Measurements from ENCODE around the gene PRSS27.
A peak's percentile ranks its signal among the peaks of the same experiment; 100 is the strongest.

PRSS27 gene

DNA sequence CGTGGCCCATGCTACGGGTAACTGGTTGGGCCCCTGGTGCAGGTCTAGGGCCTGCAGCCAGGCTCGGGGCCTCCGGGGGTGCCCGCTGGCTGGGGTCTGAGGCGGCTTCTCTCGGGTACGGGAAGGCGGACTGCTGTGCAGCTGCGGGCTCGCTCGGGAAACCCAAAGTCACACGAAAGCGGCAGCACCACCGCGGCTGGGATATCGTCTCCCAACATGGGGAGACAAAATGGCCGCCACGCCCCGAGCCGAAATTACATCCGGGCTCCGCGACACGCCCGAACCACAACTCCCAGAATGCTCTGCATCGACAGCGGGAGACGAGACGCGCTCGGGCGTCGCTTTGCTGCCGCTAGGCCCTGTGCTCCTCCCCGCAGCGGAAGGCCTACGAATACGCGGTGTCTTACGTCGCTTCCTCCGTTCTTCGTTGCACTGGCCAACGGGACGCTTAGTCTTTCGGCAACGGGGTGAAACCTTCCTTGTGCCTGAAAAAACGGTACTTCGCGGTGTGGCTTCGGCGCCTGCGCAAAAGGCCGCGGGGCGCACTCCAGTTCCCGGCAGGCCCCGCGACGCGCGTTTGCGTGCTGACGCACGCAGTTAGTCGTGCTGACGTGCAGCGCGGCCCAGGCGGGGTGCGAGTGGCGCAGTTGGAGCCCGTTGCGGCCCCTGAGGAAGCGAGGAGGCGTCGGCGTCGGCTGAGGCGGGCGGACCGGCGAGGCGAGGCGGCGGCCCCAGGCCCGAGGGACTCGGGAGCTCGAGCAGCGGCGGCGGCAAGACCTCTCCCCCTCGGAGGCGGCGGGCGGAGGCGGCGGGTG is 32.2 kb upstream of the PRSS27 start, which contains the start of gene SRRM2 (continued):
- TF ChIP-seq, protein P1, sequence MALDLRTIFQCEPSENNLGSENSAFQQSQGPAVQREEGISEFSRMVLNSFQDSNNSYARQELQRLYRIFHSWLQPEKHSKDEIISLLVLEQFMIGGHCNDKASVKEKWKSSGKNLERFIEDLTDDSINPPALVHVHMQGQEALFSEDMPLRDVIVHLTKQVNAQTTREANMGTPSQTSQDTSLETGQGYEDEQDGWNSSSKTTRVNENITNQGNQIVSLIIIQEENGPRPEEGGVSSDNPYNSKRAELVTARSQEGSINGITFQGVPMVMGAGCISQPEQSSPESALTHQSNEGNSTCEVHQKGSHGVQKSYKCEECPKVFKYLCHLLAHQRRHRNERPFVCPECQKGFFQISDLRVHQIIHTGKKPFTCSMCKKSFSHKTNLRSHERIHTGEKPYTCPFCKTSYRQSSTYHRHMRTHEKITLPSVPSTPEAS (tag by site-specific recombination; IDR thresholded peaks at IDR 0.05) = peak; percentile 40; the same call in 1 of the 2 replicates
- no peak for TF ChIP-seq ZNF311 (tag by site-specific recombination; IDR thresholded peaks at IDR 0.05; ENCODE audit: borderline replicate concordance)
- peak; percentile 36; the same call in 1 of the 2 replicates for TF ChIP-seq ZNF239 (tag by site-specific recombination; IDR thresholded peaks at IDR 0.05)
- TF ChIP-seq, protein P2, sequence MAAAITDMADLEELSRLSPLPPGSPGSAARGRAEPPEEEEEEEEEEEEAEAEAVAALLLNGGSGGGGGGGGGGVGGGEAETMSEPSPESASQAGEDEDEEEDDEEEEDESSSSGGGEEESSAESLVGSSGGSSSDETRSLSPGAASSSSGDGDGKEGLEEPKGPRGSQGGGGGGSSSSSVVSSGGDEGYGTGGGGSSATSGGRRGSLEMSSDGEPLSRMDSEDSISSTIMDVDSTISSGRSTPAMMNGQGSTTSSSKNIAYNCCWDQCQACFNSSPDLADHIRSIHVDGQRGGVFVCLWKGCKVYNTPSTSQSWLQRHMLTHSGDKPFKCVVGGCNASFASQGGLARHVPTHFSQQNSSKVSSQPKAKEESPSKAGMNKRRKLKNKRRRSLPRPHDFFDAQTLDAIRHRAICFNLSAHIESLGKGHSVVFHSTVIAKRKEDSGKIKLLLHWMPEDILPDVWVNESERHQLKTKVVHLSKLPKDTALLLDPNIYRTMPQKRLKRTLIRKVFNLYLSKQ (tag by site-specific recombination; IDR thresholded peaks at IDR 0.05; ENCODE audit: borderline replicate concordance) = no peak
- TF ChIP-seq, protein P3, sequence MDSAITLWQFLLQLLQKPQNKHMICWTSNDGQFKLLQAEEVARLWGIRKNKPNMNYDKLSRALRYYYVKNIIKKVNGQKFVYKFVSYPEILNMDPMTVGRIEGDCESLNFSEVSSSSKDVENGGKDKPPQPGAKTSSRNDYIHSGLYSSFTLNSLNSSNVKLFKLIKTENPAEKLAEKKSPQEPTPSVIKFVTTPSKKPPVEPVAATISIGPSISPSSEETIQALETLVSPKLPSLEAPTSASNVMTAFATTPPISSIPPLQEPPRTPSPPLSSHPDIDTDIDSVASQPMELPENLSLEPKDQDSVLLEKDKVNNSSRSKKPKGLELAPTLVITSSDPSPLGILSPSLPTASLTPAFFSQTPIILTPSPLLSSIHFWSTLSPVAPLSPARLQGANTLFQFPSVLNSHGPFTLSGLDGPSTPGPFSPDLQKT (IDR thresholded peaks at IDR 0.05; ENCODE audit: borderline replicate concordance, low read depth, low read length) = no peak; the same call in 1 of the 2 replicates
- TF ChIP-seq ZNF2 (tag by site-specific recombination; IDR thresholded peaks at IDR 0.05) = peak; percentile 85
- TF ChIP-seq ZNF843 (tag by site-specific recombination; IDR thresholded peaks at IDR 0.05) = peak; percentile 49; the same call in 1 of the 2 replicates
- peak; percentile 91 for TF ChIP-seq ZBTB8A (tag by site-specific recombination; IDR thresholded peaks at IDR 0.05)
- TF ChIP-seq KLF7 (tag by site-specific recombination; IDR thresholded peaks at IDR 0.05; ENCODE audit: borderline replicate concordance) = peak; percentile 92
- TF ChIP-seq SP2 (tag by site-specific recombination; IDR thresholded peaks at IDR 0.05) = peak; percentile 65
- peak; percentile 83 for TF ChIP-seq ZBTB20 (tag by site-specific recombination; IDR thresholded peaks at IDR 0.05)
- no peak; the same call in none of the 2 replicates for TF ChIP-seq ZFP69B (tag by site-specific recombination; IDR thresholded peaks at IDR 0.05)
- no peak for TF ChIP-seq ZNF354C (tag by site-specific recombination; IDR thresholded peaks at IDR 0.05; ENCODE audit: borderline replicate concordance, low read depth)
- no peak for TF ChIP-seq KLF9 (tag by site-specific recombination; IDR thresholded peaks at IDR 0.05; ENCODE audit: low read depth)
- no peak for TF ChIP-seq ZNF211 (tag by site-specific recombination; IDR thresholded peaks at IDR 0.05; ENCODE audit: low read depth)
- TF ChIP-seq ZNF776 (tag by site-specific recombination; IDR thresholded peaks at IDR 0.05; ENCODE audit: borderline replicate concordance) = no peak
- TF ChIP-seq ZNF558 (tag by site-specific recombination; IDR thresholded peaks at IDR 0.05) = no peak
- peak; percentile 89 for TF ChIP-seq ZFP37 (tag by site-specific recombination; IDR thresholded peaks at IDR 0.05)
- TF ChIP-seq ZNF473 (tag by site-specific recombination; IDR thresholded peaks at IDR 0.05) = no peak
- TF ChIP-seq, protein P4, sequence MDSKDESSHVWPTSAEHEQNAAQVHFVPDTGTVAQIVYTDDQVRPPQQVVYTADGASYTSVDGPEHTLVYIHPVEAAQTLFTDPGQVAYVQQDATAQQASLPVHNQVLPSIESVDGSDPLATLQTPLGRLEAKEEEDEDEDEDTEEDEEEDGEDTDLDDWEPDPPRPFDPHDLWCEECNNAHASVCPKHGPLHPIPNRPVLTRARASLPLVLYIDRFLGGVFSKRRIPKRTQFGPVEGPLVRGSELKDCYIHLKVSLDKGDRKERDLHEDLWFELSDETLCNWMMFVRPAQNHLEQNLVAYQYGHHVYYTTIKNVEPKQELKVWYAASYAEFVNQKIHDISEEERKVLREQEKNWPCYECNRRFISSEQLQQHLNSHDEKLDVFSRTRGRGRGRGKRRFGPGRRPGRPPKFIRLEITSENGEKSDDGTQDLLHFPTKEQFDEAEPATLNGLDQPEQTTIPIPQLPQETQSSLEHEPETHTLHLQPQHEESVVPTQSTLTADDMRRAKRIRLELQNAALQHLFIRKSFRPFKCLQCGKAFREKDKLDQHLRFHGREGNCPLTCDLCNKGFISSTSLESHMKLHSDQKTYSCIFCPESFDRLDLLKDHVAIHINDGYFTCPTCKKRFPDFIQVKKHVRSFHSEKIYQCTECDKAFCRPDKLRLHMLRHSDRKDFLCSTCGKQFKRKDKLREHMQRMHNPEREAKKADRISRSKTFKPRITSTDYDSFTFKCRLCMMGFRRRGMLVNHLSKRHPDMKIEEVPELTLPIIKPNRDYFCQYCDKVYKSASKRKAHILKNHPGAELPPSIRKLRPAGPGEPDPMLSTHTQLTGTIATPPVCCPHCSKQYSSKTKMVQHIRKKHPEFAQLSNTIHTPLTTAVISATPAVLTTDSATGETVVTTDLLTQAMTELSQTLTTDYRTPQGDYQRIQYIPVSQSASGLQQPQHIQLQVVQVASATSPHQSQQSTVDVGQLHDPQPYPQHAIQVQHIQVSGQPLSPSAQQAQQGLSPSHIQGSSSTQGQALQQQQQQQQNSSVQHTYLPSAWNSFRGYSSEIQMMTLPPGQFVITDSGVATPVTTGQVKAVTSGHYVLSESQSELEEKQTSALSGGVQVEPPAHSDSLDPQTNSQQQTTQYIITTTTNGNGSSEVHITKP (tag by site-specific recombination; IDR thresholded peaks at IDR 0.05) = peak; percentile 74
- TF ChIP-seq, protein P5, sequence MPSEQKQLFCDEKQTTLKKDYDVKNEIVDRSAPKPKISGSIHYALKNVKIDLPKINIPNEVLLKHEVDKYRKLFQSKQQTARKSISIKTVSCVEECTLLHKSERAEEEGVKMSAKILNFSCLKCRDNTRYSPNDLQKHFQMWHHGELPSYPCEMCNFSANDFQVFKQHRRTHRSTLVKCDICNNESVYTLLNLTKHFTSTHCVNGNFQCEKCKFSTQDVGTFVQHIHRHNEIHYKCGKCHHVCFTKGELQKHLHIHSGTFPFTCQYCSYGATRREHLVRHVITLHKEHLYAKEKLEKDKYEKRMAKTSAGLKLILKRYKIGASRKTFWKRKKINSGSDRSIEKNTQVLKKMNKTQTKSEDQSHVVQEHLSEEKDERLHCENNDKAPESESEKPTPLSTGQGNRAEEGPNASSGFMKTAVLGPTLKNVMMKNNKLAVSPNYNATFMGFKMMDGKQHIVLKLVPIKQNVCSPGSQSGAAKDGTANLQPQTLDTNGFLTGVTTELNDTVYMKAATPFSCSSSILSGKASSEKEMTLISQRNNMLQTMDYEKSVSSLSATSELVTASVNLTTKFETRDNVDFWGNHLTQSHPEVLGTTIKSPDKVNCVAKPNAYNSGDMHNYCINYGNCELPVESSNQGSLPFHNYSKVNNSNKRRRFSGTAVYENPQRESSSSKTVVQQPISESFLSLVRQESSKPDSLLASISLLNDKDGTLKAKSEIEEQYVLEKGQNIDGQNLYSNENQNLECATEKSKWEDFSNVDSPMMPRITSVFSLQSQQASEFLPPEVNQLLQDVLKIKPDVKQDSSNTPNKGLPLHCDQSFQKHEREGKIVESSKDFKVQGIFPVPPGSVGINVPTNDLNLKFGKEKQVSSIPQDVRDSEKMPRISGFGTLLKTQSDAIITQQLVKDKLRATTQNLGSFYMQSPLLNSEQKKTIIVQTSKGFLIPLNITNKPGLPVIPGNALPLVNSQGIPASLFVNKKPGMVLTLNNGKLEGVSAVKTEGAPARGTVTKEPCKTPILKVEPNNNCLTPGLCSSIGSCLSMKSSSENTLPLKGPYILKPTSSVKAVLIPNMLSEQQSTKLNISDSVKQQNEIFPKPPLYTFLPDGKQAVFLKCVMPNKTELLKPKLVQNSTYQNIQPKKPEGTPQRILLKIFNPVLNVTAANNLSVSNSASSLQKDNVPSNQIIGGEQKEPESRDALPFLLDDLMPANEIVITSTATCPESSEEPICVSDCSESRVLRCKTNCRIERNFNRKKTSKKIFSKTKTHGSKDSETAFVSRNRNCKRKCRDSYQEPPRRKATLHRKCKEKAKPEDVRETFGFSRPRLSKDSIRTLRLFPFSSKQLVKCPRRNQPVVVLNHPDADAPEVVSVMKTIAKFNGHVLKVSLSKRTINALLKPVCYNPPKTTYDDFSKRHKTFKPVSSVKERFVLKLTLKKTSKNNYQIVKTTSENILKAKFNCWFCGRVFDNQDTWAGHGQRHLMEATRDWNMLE (tag by site-specific recombination; conservative IDR thresholded peaks at IDR 0.05; ENCODE audit: low read depth) = peak; percentile 62
- no peak for TF ChIP-seq ZNF707 (tag by site-specific recombination; IDR thresholded peaks at IDR 0.05)
- peak; percentile 75 for TF ChIP-seq KLF8 (tag by site-specific recombination; IDR thresholded peaks at IDR 0.05)
- TF ChIP-seq ZNF121 (tag by site-specific recombination; IDR thresholded peaks at IDR 0.05) = 0 out of 2 replicates have a peak, but pooled peaks have one; percentile 38
- no peak for TF ChIP-seq ZNF23 (tag by site-specific recombination; IDR thresholded peaks at IDR 0.05; ENCODE audit: borderline replicate concordance)
- peak; percentile 40; the same call in 1 of the 2 replicates for TF ChIP-seq ZNF146 (tag by site-specific recombination; IDR thresholded peaks at IDR 0.05)
- 0 out of 2 replicates have a peak, but pooled peaks have one; percentile 22 for TF ChIP-seq ZNF10 (tag by site-specific recombination; IDR thresholded peaks at IDR 0.05)
